OCI-LY1 (cell line): Measurements from ENCODE around the gene GPSM1.

Experiments used
- H2AFZ ChIP-seq: fragments of 200-600 bp; sonication (generic), shearing (Covaris generic); 2 replicates; pipeline ENCODE4 v1.6.0; 2014; ENCODE audit warnings: antibody characterized with exemption, mild to moderate bottlenecking, low read length
- H3F3A ChIP-seq: fragments of 200-600 bp; sonication (generic), shearing (Covaris generic); 2 replicates; pipeline ENCODE4 v1.6.0; 2014; ENCODE audit warnings: mild to moderate bottlenecking, antibody characterized with exemption, low read length, moderate library complexity; ENCODE audit not compliant: insufficient read depth
- H3K27ac ChIP-seq: fragments of 200-600 bp; sonication (generic); 2 replicates; pipeline ENCODE4 v1.5.1; 2014; ENCODE audit warnings: low read length, mixed run types, mild to moderate bottlenecking, low read depth; ENCODE audit not compliant: poor library complexity, severe bottlenecking
- H3K27me3 ChIP-seq: fragments of 200-600 bp; sonication (generic); 2 replicates; pipeline ENCODE4 v1.6.0; 2014; ENCODE audit warnings: antibody characterized with exemption, mild to moderate bottlenecking, low read length, moderate library complexity; ENCODE audit not compliant: insufficient read depth
- H3K36me3 ChIP-seq: fragments of 200-600 bp; sonication (generic); 2 replicates; pipeline ENCODE4 v1.6.1; 2014; ENCODE audit warnings: mild to moderate bottlenecking, antibody characterized with exemption, low read length, moderate library complexity, mixed read lengths; ENCODE audit not compliant: insufficient read depth
- H3K4me1 ChIP-seq: fragments of 200-600 bp; sonication (generic); 2 replicates; pipeline ENCODE4 v1.5.1; 2014; ENCODE audit warnings: mild to moderate bottlenecking, low read length, moderate library complexity; ENCODE audit not compliant: insufficient read depth, severe bottlenecking
- H3K4me2 ChIP-seq: fragments of 200-600 bp; sonication (generic), shearing (Covaris generic); 2 replicates; pipeline ENCODE4 v1.6.1; 2014; ENCODE audit warnings: low read length
- H3K4me3 ChIP-seq: fragments of 200-600 bp; sonication (generic); 2 replicates; pipeline ENCODE4 v1.5.1; 2014; ENCODE audit warnings: low read length, low read depth, mild to moderate bottlenecking, mixed read lengths; ENCODE audit not compliant: poor library complexity, severe bottlenecking
- H3K79me2 ChIP-seq: fragments of 200-600 bp; shearing (Covaris generic); 2 replicates; pipeline ENCODE4 v1.6.1; 2016; ENCODE audit warnings: mixed run types, low read length, mixed read lengths; ENCODE audit not compliant: insufficient read depth
- H3K9ac ChIP-seq: fragments of 200-600 bp; sonication (generic), shearing (Covaris generic); 2 replicates; pipeline ENCODE4 v1.6.1; 2014; ENCODE audit warnings: mild to moderate bottlenecking, low read length, mixed read lengths
- H3K9me2 ChIP-seq: fragments of 200-600 bp; sonication (generic), shearing (Covaris generic); 2 replicates; pipeline ENCODE4 v1.6.1; 2014; ENCODE audit warnings: low read depth, mild to moderate bottlenecking, low read length, mixed read lengths
- H3K9me3 ChIP-seq: fragments of 200-600 bp; shearing (Covaris generic); 2 replicates; pipeline ENCODE4 v1.6.1; 2014; ENCODE audit warnings: low read length, mixed read lengths
- H4K20me1 ChIP-seq: fragments of 200-600 bp; sonication (generic), shearing (Covaris generic); 2 replicates; pipeline ENCODE4 v1.6.0; 2016; ENCODE audit warnings: mild to moderate bottlenecking, low read length; ENCODE audit not compliant: insufficient read depth
- EZH2 ChIP-seq: fragments of 200-600 bp; sonication (generic), shearing (Covaris generic); IDR thresholded peaks from 2 replicates; pipeline ENCODE4 v1.8.0; 2017; ENCODE audit warnings: borderline replicate concordance, mixed run types, mild to moderate bottlenecking, antibody characterized with exemption, low read length, moderate library complexity, mixed read lengths
- TF ChIP-seq, protein P1 (sequence below): fragments of 200-600 bp; sonication (generic), shearing (Covaris generic); IDR thresholded peaks from 2 replicates; pipeline ENCODE4 v1.5.1; 2017; ENCODE audit warnings: mild to moderate bottlenecking, antibody characterized with exemption, low read length, moderate library complexity, mixed read lengths

The GPSM1 gene

DNA sequence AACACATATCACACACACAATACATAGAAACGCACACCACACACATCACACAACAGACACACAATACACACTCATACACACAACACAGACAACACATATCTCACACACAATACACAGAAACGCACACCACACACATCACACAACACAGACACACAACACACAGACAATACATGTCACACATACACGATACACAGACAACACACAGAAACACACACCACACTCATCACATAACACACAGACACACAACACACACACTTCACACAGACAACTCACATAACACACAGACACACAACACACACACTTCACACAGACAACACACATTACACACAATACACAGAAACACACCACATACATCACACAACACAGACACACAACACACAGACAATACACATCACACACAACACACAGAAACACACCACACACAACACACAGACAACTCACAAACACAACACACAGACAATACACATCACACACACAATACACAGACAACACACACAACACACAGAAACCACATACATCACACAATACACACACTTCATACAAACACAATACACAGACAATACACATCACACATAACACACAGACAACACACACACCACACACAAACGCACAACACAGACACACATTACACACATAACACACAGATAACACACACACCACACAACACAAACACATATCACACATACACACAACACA lies 19.2 kb upstream of the GPSM1 start:
- Histone ChIP-seq H3K4me3 (no peak overlapping the region), H3K4me2 (no peak overlapping the region), H3K27me3 (no peaks in the 10 kb centered on the region; the same call in 1 of the 2 replicates), H3F3A (no peaks in the 10 kb centered on the region), H3K27ac (no peak overlapping the region), H4K20me1 (no peaks in the 10 kb centered on the region), H3K79me2 (no peaks in the 10 kb centered on the region), H3K9me2 (no peaks in the 10 kb centered on the region), H3K9me3 (no peaks in the 10 kb centered on the region), H3K9ac (no peak overlapping the region), H2AFZ (no peak overlapping the region), H3K4me1 (no peaks in the 10 kb centered on the region), H3K36me3 (no peaks in the 10 kb centered on the region)
- TF ChIP-seq, protein P1, sequence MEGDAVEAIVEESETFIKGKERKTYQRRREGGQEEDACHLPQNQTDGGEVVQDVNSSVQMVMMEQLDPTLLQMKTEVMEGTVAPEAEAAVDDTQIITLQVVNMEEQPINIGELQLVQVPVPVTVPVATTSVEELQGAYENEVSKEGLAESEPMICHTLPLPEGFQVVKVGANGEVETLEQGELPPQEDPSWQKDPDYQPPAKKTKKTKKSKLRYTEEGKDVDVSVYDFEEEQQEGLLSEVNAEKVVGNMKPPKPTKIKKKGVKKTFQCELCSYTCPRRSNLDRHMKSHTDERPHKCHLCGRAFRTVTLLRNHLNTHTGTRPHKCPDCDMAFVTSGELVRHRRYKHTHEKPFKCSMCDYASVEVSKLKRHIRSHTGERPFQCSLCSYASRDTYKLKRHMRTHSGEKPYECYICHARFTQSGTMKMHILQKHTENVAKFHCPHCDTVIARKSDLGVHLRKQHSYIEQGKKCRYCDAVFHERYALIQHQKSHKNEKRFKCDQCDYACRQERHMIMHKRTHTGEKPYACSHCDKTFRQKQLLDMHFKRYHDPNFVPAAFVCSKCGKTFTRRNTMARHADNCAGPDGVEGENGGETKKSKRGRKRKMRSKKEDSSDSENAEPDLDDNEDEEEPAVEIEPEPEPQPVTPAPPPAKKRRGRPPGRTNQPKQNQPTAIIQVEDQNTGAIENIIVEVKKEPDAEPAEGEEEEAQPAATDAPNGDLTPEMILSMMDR, result no peak
- TF ChIP-seq EZH2, result no peak

DNA sequence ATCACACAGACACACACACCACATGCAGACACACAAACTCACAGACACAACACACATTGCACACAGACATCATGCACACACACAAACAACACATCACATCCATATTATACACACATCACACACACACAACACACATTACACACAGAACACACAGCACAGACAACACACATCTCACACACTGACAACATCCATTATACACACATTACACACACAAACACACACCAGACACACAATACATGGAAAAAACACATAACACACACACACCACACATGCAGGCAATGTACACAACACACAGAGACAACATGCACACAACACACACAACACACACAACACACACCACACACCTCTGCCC lies 18.7 kb upstream of the GPSM1 start:
- Histone ChIP-seq H3K79me2 (no peaks in the 10 kb centered on the region), H3K4me1 (no peaks in the 10 kb centered on the region), H3F3A (no peaks in the 10 kb centered on the region), H3K9ac (no peak overlapping the region), H4K20me1 (no peaks in the 10 kb centered on the region), H3K9me3 (no peaks in the 10 kb centered on the region), H3K27ac (no peak overlapping the region), H3K27me3 (no peaks in the 10 kb centered on the region; the same call in 1 of the 2 replicates), H3K4me3 (no peak overlapping the region), H3K9me2 (no peaks in the 10 kb centered on the region), H3K36me3 (no peaks in the 10 kb centered on the region), H2AFZ (no peak overlapping the region), H3K4me2 (no peak overlapping the region)
- no peak for TF ChIP-seq EZH2
- TF ChIP-seq, protein P1, result no peak

DNA sequence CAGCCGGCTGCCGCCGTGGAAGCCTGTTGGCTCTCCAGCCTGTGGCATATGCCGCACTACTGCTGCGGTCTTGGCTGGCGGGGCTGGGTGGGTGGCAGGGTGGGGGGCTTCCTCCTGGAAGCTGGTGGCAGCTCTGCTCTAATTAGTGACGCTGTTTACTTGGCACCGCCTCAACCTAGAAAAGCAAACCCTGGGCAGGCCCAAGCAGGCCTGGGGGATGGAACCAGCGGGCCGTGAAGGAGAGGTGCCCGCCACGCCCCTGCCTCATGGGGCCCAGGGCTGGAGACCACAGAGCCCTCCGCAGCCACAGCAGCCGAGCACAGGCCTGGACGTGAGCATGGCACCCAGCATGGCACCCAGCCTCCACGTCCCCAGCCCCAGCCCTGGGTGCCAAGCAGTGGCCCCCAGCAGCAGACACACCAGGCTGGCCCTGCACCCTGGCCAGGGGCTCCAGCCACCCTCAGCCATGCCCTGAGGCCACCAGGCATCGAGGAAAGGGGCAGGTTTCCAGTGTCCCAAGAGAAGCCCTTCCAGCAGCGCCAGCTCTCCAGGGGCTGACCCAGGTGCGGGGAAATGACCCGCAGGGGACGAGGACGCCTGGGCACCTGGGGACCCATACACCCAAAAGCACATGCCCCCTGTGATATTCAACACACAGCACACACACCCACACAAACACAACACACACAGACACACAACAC lies 18.1 kb upstream of the GPSM1 start:
- no peak overlapping the region for H3K4me3 ChIP-seq
- no peak overlapping the region for H3K27ac ChIP-seq
- H3K4me2 ChIP-seq, result no peak overlapping the region
- no peaks in the 10 kb centered on the region for H3K9me3 ChIP-seq
- H3K9ac ChIP-seq, result no peak overlapping the region
- no peak overlapping the region for H2AFZ ChIP-seq
- H3K9me2 ChIP-seq, result no peaks in the 10 kb centered on the region
- H4K20me1 ChIP-seq, result no peaks in the 10 kb centered on the region
- H3F3A ChIP-seq, result no peaks in the 10 kb centered on the region
- TF ChIP-seq, protein P1, result no peak
- TF ChIP-seq EZH2, result no peak
- no peaks in the 10 kb centered on the region for H3K4me1 ChIP-seq
- H3K36me3 ChIP-seq, result no peaks in the 10 kb centered on the region; the same call in 1 of the 2 replicates
- H3K79me2 ChIP-seq, result no peaks in the 10 kb centered on the region
- H3K27me3 ChIP-seq, result peaks cover 5% of the 10 kb centered on the region; the same call in 1 of the 2 replicates
